KBM-7 (cell line): ENCODE measurements around the gene BANP.
A peak's percentile ranks its signal among the peaks of the same experiment; 100 is the strongest.

Source experiments
- DNase-seq: peaks from one replicate; pipeline ENCODE4 v3.0.0-alpha.2; 2015
- in situ Hi-C: fragments of 300-500 bp; cut with MboI; formaldehyde crosslinking; loops from 2 replicates; pipeline ENCODE4 v1.14.3; 2020; ENCODE audit warnings: low sequenced_read_pairs, low pct_unique_long_range_greater_than_20kb, mixed read lengths

BANP gene

GRCh38 chr16:87946596-87947347 lies 4.5 kb upstream of the BANP start:
- DNase-seq = no peak
- in situ Hi-C loops = no loop called here

DNA sequence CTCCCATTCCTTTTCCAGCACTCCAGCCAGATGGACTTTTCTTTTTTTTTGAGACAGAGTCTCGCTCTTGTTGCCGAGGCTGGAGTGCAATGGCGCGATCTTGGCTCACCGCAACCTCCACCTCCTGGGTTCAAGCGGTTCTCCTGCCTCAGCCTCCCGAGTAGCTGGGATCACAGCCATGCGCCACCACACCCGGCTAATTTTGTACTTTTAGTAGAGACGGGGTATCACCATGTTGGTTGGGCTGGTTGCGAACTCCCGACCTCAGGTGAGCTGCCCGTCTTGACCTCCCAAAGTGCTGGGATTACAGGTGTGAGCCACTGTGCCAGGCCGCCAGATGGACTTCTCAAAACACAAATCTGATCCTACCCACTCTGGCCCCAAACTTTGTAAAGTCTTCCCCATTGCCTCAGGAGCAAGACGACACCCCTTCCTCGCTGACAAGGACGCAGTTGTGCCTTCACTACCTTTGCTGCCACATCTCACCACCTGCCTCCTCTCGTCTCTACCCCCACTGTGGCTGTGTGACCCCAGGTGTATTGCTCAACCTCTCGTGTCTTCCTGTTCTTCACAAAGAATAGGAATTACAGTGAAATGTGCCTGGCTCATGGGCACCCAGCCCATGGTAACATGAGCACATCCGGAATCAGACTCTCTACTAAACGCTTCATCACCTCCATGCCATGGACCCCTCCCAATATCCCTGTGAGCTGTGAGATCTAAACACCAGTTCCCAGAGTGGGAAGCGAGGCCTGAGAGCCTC lies 3.7 kb upstream of the BANP start:
- in situ Hi-C loops = no loop called here
- no peak for DNase-seq

GRCh38 chr16:87948119-87948545 lies 3.1 kb upstream of the BANP start:
- in situ Hi-C loops = no loop called here
- DNase-seq = peak; percentile 85

DNA sequence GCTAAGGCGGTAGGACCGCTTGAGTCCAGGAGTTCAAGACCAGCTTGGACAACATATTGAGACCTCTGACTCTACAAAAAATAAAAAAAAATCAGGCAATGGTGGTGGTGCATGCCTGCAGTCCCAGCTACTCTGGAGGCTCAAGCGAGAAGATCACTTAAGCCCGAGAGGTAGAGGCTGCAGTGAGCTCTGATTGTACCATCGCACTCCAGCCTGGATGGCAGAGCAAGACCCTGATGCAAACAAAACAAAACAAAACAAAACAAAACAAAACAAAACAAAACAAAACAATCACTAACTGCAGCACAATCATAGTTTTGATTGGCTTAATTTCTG lies 2.5 kb upstream of the BANP start:
- in situ Hi-C loops = no loop called here
- DNase-seq = no peak

DNA sequence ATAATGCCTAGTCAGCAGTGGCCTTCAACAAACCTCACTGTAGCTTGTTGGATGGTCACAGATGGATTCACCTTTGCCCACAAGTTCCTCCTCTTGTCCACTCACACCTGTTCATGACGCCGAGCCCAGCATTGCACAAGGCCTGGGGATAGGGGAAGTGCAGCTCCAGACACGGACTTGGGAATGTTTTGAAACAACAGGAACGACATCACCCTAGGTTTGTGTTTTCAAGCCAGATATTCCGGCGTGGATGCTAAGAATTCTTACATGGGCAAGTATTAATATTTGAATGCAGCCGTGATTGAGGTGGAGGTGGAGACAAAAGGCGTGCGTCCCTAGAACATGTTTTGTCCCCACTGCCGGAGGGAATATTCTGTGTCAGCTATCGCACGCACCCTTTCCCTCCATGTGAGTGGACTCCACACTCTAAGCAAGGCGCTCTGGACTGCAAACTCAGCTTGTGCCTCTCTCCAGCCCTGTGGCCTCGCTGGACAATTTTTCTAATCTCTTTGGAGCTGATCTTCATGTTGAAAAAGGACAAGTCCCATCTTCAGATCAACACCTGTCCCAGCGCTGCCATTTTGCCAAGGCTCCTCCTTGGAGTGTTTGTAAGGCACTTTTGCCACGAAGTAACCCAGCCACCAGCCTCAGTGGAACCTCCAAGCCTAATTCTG lies 2.0 kb upstream of the BANP start:
- no peak for DNase-seq
- in situ Hi-C loops = no loop called here

DNA sequence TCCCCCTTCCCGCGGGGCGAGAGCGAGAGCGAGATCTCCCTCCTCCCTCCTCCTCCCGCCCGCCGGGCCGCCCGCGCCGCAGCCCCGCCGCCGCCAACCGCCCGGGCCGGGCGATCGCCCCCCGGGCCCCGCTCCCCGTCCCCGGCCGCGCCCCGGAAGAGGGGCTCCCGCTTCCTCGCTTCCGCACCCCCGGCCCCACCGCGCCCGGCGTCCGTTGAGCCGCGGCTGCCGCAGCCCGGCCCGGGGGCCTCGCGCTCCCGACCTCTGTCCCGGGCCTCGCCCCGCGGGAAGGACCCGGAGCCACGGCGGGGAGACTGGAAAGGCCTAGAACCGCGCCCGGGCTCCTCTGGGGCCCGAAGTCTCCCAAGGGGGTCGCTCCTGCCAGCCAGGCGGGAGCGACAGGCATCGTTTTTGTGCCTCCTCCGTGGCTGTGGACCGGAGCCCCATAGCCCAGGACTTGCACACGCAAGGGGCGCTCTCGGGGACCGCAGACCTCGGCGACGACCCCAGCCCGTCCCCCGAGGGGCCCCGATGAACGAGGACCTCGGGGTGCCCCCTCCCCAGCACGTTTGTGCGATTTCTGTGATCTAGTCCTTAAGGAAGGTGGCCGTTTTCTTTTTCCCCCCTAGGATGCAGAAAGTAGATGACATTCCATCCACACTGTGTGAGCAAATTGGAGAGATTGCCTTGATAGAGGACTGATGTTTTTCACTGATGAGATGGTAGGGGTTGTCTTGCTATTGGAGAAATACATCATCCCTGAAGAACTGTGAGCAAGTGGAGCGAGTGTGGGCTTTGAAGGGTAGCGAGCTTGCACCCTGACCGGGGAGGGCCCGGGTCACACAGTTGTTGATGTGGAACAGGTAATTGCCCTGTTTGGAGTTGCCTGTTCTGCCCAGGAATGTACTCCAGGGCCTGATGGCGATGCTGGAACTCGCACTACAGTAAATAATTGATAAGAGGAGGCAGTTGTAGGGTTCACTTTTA lies 611 bp downstream of the BANP start:
- no peak for DNase-seq
- in situ Hi-C loops = no loop called here

DNA sequence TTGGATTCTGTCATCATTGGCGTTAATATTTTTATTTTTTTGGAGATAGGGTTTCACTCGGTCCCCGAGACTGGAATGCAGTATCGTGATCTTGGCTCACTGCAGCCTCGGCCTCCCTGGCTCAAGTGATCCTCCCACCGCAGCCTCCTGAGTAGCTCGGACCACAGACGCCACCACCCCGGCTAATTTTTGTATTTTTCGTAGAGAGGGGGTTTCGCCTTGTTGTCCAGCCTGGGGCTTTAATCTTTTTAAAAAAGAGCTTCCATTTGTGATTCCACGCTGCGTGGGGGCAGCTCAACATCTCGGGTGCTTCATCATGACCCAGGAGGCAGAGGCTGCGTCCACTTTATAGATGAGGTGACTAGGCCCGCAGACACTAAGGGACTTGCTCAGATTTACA lies 1.5 kb downstream of the BANP start:
- in situ Hi-C loops = no loop called here
- DNase-seq = no peak

DNA sequence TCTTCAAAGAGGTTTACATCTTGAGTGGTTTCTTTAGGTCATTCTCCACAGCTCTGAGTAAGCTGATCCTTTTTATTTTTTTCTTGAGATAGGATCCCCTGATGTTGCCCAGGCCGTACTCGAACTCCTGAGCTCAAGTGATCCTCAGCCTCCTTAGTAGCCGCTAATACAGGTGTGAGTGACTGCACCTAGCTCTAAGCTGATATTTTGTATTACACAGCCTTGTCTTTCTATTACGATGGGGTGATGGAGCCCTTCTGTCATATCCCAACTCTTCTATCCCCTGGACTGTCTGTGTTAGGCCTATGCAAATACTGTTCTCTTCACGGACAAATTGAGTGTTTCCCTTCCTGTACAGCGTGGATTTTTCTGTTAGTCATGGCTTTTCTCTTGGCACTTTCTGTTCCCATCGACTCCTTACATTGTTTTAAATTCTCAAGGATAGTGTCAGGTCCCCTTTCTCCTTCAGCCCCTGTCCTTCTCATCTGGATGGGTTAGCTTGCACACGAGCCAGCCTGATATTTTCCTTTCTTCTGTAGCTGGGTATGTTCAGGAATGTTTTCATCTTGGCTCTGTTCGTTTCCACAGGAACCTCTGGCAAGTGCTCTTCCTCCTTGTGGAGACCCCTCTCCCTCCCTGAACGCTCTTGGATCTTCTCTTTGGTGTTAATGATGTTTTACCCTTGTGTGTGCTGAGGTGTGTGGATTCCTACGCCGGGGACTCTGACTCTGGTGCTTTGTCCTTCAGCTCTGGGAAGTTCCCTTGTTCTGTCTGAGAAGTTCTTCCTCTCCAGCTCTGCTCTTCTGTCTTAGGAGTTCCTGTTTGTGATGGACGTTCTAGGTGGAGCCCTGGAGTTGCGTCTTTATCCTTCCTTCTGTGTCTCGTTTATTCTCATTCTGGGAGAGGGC lies 2.3 kb downstream of the BANP start:
- peak; percentile 52 for DNase-seq
- in situ Hi-C loops = no loop called here

- DNase-seq = no peak
- in situ Hi-C loops = no loop called here
Measured at GRCh38 chr16:87954361-87954760, 3.1 kb downstream of the BANP start.

- in situ Hi-C loops = no loop called here
- no peak for DNase-seq
Measured at GRCh38 chr16:87954826-87955225, 3.6 kb downstream of the BANP start.

GRCh38 chr16:87955302-87956097 lies 4.3 kb downstream of the BANP start:
- in situ Hi-C loops = no loop called here
- no peak for DNase-seq

DNA sequence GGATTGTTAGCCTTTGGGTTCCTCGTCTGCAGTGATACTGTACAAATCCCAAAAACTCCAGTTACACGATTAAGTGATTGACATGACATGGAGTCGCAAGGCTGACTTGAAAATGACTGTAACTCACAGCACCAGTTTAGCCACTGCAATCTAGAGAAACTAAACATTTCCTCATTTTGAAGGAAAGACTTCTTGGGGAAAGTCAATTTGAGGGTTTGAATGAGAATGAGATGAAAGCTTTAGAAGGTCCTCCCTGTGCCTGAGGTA lies 4.8 kb downstream of the BANP start:
- in situ Hi-C loops = no loop called here
- DNase-seq = no peak

GRCh38 chr16:87956365-87957231 lies 5.4 kb downstream of the BANP start:
- peak; percentile 88 for DNase-seq
- in situ Hi-C loops = no loop called here

DNA sequence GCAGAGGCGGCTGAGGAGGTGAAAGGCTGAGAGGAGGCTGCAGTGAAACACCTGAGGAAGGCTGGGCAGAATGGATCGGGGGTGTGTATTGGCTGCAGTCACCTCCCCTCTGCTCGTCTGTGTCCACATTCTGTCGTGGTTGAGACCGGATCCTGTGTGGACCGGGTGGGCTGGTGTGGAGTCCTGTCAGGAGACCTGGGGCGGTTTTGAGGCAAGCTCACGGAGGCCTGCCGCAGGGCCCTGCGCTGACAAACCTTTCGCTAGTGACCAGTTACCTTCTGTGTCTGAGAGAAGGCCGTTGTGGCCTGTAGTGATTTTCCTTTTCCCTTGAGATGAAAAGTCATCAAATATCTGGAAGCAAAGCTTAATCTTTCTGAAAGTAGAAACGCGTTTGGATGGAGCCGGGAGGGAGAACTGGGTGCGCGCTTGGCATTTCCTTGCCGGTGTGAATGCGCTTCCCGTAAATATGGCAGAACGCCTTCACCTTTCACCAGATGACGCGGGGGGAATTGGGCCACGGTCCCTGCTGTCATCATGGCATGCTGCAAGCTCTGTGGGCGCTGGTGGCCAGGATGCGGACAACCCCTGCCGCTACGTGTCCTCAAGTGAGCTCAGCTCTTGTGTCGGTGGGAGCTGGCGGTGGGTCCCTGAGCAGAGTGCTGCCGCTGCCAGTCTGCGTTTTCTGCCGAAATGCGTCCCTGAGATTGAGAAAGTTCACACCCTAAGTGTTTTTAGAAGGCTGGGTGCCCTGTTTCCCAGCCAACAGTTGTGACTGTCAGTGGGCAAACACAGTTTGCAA lies 6.3 kb downstream of the BANP start:
- in situ Hi-C loops = no loop called here

DNA sequence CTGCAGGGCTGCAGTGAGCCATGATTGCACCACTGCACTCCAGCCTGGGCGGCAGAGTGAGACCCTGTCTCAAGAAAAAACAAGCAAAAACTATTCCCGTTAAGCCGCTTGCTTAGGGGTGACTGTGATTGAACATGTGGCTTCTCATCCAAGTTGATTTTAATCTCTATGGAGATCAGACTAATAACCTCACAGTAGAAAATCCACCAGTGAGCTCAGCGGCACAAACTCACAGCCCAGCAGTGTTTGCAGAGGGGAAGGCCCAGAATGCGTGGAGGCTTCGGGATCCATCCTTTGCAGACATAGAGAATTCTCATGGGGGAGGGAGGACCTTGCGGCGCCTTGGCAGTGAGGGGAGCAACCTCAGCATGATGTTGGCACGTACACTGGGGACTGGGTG lies 7.4 kb downstream of the BANP start:
- DNase-seq = no peak
- in situ Hi-C loops = no loop called here

More for the DNA sequence above, 6.3 kb downstream of the BANP start:
- no peak for DNase-seq

GRCh38 chr16:87959391-87959990 lies 8.3 kb downstream of the BANP start:
- DNase-seq = peak; percentile 45
- in situ Hi-C loops = no loop called here
